K562 (cell line): ENCODE results near the gene DACT3. TPM values are rescaled to one million over a fixed set of nuclear protein-coding genes. Genes with fewer than 3 reads are reported as not detected.

Source experiments
- ADNP ChIP-seq: fragments of 200-800 bp; sonication (Bioruptor generic); IDR thresholded peaks from 2 replicates; pipeline ENCODE4 v1.6.1; 2016; ENCODE audit warnings: missing genetic modification characterization, missing compliant biosample characterization
- AFF4 ChIP-seq: sonication (generic); formaldehyde crosslinking; IDR thresholded peaks from 2 replicates; pipeline ENCODE4 v1.8.0; 2023; ENCODE audit warnings: mild to moderate bottlenecking, missing genetic modification reagents
- CTBP1 ChIP-seq: fragments of 450-650 bp; IDR thresholded peaks from 2 replicates; pipeline ENCODE4 v1.6.1; 2016; ENCODE audit warnings: borderline replicate concordance
- E2F4 ChIP-seq: sonication (generic); formaldehyde crosslinking; IDR thresholded peaks from 2 replicates; pipeline ENCODE4 v1.8.0; 2022; ENCODE audit warnings: mild to moderate bottlenecking, low read depth, missing genetic modification reagents
- EGR1 ChIP-seq: fragments of 450-650 bp; conservative IDR thresholded peaks from 2 replicates; pipeline ENCODE4 v1.6.1; 2017; ENCODE audit warnings: mild to moderate bottlenecking
- FOXJ2 ChIP-seq: fragments of 200-800 bp; sonication (Bioruptor generic); IDR thresholded peaks from 2 replicates; pipeline ENCODE4 v1.6.1; 2016; ENCODE audit warnings: missing genetic modification characterization, missing compliant biosample characterization
- HDGF ChIP-seq: fragments of 450-650 bp; IDR thresholded peaks from 2 replicates; pipeline ENCODE4 v1.6.1; 2016
- HOXB6 ChIP-seq: fragments of 250-450 bp; sonication (Bioruptor Pico); IDR thresholded peaks from 2 replicates; pipeline ENCODE4 v1.5.1; 2022; ENCODE audit warnings: mild to moderate bottlenecking, borderline replicate concordance
- POLR2H ChIP-seq: IDR thresholded peaks from 2 replicates; pipeline ENCODE4 v1.6.1; 2016; ENCODE audit warnings: missing genetic modification characterization, low read depth, mild to moderate bottlenecking, control low read depth, missing compliant biosample characterization, moderate library complexity
- POLR3A ChIP-seq: IDR thresholded peaks from 2 replicates; pipeline ENCODE4 v1.6.1; 2011; ENCODE audit warnings: borderline replicate concordance, mild to moderate bottlenecking, moderate library complexity; ENCODE audit not compliant: insufficient read length, insufficient read depth; ENCODE audit errors: extremely low read depth
- PURB ChIP-seq: sonication (generic); formaldehyde crosslinking; IDR thresholded peaks from 2 replicates; pipeline ENCODE4 v1.9.0; 2021; ENCODE audit warnings: low read depth, mild to moderate bottlenecking, missing genetic modification reagents
- TCF7L2 ChIP-seq: fragments of 150-350 bp; IDR thresholded peaks from 2 replicates; pipeline ENCODE4 v1.6.1; 2016; ENCODE audit warnings: low read depth, mild to moderate bottlenecking, low read length, moderate library complexity
- TEAD1 ChIP-seq, 2 experiments: fragments of 450-650 bp in 1 of 2; sonication (generic) in 1 of 2; formaldehyde crosslinking; IDR thresholded peaks; 2 replicates each; pipeline versions ENCODE4 v1.4.0 to v1.8.0; 2020 to 2022; ENCODE audit warnings: mild to moderate bottlenecking in 2 of 2, missing genetic modification reagents in 1 of 2
- ZNF212 ChIP-seq: fragments of 450-650 bp; formaldehyde crosslinking; IDR thresholded peaks from 2 replicates; pipeline ENCODE4 v1.4.0; 2020; ENCODE audit warnings: mild to moderate bottlenecking
- polyA plus RNA-seq, 8 experiments: library from polyadenylated mRNA; depleted of rRNA in 4 of 8; stranded (reverse) in 5 of 8; unstranded in 3 of 8; fragments of >200 nt; fragmentation: Nextera tagmentation in 2 of 8; fragmentation: Illumina TruSeq in 1 of 8; extraction: Ambion mirVana in 2 of 8; extraction: Trizol in 1 of 8; gene quantifications; 2 replicates each; pipeline versions ENCODE4 v1.2.1 to v1.2.3, GENCODE V29; 2011 to 2014; ENCODE audit warnings: inconsistent platforms in 1 of 8, missing spikeins in 1 of 8
- total RNA-seq, 7 experiments: library from RNA; depleted of rRNA in 6 of 7; stranded (reverse); fragments of >200 nt in 6 of 7; fragmentation: Illumina TruSeq in 2 of 7; extraction: Trizol in 2 of 7; gene quantifications; 2 replicates each; pipeline versions ENCODE4 v1.2.1 to v1.2.3, GENCODE V29; 2011 to 2021; ENCODE audit warnings: low replicate concordance in 1 of 7
- TF ChIP-seq, protein P1 (sequence below): sonication (generic); formaldehyde crosslinking; IDR thresholded peaks from 2 replicates; pipeline ENCODE4 v1.9.0; 2022; ENCODE audit warnings: mild to moderate bottlenecking, missing genetic modification reagents
- TF ChIP-seq, protein P2 (sequence below): fragments of 200-800 bp; sonication (Bioruptor generic); IDR thresholded peaks from 2 replicates; pipeline ENCODE4 v1.6.1; 2016; ENCODE audit warnings: missing genetic modification characterization, missing compliant biosample characterization

Gene DACT3
- total and polyA plus RNA-seq, 9 of the 15 experiments (the other 6 are each of a cell fraction or from before 2014, with no cell fraction given): 0.67 to 6.5 (median 3.5) TPM

- TF ChIP-seq ADNP (tag) (no peak), TCF7L2 (no peak), AFF4 (no peak), POLR3A (no peak), E2F4 (CRISPR knock-in tag) (no peak), PURB (no peak), HDGF (peak; percentile 95), CTBP1 (0 out of 2 replicates have a peak, but pooled peaks have one; percentile 6), ZNF212 (CRISPR knock-in tag) (no peak), TEAD1 (CRISPR knock-in tag; IDR thresholded peaks at IDR 0.05) (no peak), HOXB6 (no peak), FOXJ2 (tag) (no peak), POLR2H (tag) (no peak), EGR1 (peak; percentile 74)
- TF ChIP-seq, protein P1, sequence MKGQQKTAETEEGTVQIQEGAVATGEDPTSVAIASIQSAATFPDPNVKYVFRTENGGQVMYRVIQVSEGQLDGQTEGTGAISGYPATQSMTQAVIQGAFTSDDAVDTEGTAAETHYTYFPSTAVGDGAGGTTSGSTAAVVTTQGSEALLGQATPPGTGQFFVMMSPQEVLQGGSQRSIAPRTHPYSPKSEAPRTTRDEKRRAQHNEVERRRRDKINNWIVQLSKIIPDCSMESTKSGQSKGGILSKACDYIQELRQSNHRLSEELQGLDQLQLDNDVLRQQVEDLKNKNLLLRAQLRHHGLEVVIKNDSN: peak; percentile 94
- TF ChIP-seq, protein P2, sequence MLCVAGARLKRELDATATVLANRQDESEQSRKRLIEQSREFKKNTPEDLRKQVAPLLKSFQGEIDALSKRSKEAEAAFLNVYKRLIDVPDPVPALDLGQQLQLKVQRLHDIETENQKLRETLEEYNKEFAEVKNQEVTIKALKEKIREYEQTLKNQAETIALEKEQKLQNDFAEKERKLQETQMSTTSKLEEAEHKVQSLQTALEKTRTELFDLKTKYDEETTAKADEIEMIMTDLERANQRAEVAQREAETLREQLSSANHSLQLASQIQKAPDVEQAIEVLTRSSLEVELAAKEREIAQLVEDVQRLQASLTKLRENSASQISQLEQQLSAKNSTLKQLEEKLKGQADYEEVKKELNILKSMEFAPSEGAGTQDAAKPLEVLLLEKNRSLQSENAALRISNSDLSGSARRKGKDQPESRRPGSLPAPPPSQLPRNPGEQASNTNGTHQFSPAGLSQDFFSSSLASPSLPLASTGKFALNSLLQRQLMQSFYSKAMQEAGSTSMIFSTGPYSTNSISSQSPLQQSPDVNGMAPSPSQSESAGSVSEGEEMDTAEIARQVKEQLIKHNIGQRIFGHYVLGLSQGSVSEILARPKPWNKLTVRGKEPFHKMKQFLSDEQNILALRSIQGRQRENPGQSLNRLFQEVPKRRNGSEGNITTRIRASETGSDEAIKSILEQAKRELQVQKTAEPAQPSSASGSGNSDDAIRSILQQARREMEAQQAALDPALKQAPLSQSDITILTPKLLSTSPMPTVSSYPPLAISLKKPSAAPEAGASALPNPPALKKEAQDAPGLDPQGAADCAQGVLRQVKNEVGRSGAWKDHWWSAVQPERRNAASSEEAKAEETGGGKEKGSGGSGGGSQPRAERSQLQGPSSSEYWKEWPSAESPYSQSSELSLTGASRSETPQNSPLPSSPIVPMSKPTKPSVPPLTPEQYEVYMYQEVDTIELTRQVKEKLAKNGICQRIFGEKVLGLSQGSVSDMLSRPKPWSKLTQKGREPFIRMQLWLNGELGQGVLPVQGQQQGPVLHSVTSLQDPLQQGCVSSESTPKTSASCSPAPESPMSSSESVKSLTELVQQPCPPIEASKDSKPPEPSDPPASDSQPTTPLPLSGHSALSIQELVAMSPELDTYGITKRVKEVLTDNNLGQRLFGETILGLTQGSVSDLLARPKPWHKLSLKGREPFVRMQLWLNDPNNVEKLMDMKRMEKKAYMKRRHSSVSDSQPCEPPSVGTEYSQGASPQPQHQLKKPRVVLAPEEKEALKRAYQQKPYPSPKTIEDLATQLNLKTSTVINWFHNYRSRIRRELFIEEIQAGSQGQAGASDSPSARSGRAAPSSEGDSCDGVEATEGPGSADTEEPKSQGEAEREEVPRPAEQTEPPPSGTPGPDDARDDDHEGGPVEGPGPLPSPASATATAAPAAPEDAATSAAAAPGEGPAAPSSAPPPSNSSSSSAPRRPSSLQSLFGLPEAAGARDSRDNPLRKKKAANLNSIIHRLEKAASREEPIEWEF (CRISPR knock-in tag): no peak
Observed at GRCh38 chr19:46661020-46661731, at the start of gene DACT3 (continued).
